HG02943 (cell line): ENCODE measurements around the gene NLGN4Y.
"Not testable (repeated sequence)": the region's sequence is repeated elsewhere in the genome, so short reads cannot be mapped to it uniquely, and the experiment has no call there.

Experiments used
- ATAC-seq: cut with Tn5 transposase; IDR thresholded peaks from one replicate; pipeline ENCODE4 v1.9.1; 2021; ENCODE audit warnings: mild to moderate bottlenecking, low read depth, moderate library complexity; ENCODE audit not compliant: unreplicated experiment

NLGN4Y gene

DNA sequence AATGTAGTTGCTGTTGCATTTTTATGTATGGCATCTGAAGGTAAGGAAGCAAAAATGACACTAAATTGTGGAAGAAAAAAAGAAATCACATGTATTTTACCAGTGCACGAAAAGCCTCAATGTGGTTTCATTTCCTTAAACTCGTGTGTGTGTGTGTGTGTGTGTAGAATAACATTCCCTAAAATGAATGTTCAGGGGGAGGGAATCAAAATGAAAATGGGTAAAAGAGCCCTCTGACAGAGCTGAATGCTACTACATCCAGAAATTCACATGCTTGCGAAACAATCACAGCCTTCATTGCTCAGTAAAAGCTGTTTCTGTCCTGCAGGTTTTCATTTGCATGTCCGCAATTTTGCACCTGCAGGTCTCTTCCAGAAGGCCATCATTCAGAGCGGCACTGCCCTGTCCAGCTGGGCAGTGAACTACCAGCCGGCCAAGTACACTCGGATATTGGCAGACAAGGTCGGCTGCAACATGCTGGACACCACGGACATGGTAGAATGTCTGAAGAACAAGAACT is 305.1 kb downstream of the NLGN4Y start:
- no peak for ATAC-seq

DNA sequence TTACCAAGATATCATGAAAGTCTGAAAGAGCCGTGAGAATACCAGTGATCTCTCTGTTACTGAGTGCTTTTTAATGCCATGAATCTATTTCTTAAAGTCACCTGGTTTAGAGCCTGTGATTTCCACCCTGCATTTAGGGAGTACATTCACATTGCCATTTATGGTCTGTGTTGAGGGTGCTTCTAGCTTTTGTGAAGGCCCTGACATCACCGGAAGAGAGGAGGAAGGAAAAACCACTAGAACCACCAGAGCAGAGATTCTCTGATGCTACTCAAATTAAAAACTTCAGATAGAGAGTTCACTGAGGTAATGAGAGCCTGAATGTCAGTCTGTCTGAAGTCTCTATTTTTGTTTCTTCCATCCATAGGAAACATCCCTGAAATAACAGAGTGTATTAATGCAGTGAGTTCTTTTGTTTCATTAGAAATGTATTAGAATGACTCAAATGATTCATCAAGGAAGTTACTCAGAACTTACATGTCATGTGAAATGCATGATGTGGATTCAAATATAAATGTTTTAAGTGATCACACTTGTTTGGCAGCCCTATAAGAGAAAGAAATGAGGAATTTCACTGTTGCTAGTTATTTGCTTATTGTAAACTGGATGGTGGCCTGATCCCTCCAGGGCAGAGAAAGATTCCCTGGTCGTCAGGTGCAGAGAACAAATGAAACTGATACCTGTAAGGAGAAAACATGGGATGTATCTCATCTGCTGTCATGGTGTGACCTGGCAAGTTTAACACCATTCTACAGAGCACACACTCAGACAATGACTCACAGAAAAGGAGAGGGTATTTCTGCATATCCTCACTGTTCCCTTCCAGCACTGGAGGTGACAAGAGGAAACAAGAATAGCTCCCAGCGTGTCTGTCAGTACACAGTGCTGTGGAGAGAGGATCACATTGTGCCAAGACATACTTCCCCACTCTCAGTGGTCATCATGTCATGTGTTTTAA is 310.1 kb downstream of the NLGN4Y start:
- no peak for ATAC-seq

DNA sequence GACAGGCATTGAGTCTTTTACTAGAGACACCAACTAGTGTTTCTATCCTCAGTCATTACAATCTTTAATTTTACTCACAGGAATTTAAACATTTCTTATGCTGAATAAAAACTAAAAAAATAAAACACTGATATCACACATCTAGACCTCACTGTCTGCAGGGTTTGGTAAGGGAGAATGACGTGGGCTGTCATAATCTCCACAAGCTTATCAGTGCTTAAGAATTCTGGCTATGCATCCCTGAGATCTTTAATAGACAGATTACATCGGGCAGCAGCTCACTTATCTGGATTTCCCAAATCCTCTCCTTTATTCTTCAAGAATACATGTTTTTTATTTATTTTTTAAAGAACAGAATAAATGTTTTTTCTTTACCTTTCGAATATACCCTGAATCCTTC is 313.1 kb downstream of the NLGN4Y start:
- ATAC-seq = no peak

DNA sequence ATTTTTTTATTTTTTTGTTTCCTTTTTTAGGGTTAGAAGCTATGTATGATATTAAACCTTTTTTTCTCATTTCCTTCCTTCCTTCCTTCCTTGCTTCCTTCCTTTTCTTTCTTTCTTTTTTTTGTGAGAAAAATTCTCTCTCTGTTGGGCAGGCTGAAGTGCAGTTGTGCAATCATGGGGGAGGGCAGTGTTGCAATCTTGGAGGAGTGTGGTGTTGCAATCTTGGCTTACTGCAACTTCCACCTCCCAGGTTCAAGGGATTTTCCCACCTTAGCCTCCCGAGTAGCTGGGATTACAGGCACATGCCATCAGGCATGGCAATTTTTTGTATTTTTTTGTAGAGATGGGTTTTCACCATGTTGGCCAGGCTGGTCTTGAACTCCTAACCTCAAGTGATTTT is 326.4 kb downstream of the NLGN4Y start:
- ATAC-seq = no peak

DNA sequence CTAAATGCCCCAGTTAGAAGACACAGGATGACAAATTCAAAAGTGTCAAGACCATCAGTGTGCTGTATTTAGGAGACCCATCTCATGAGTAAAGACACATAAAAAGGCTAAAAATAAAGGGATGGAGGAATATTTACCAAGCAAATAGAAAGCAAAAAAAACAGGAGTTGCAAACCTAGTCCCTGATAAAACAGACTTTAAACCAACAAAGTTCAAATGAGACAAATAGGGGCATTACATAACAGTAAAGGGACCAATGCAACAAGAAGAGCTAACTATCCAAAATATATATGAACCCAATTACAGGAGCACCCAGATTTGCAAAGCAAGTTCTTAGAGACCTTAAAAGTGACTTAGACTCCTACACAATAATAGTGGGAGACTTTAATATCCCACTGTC is 336.1 kb downstream of the NLGN4Y start:
- ATAC-seq = no peak

DNA sequence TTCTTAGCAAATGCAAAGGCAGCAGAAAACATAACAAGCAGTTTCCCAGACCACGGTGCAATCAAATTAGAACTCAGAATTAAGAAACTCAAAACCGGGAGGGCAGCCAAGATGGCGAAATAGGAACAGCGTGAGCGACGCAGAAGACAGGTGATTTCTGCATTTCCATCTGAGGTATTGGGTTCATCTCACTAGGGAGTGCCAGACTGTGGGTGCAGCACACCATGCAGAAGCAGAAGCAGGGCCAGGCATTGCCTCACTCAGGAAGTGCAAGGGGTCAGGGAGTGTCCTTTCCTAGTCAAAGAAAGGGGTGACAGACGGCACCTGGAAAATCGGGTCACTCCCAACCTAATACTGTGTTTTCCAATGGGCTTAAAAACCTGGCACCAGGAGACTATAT is 336.7 kb downstream of the NLGN4Y start:
- not testable (repeated sequence) for ATAC-seq

DNA sequence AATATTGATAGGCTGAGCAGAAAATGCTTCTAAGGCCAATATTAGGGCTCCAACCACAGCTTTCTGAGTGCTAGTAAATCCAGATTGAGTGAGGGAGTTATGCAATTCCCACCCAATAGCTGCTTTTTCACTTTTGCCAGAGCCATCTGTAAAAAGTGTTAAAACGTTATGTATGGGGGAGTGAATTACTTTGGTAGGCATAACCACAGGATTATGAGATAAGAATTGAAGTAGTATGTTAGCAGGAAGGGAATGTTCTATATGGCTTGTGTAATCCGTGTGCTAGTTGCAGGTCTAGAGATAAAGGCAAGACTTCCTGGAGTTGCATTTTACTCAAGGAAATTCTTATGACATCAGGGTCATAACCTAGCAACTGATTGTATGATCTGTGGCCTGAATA is 347.6 kb downstream of the NLGN4Y start:
- ATAC-seq = no peak
